ENCODE data around the gene LRRC43. TPM values are rescaled to one million over a fixed set of nuclear protein-coding genes. Genes with fewer than 3 reads are reported as not detected.
A peak's percentile ranks its signal among the peaks of the same experiment; 100 is the strongest.

The LRRC43 gene
- total and polyA plus RNA-seq, 7 experiments from 2014 or later, result 0.34 to 2.3 (median 0.40) TPM; not detected in 4

- H3K36me3 Mint-ChIP-seq, result peaks cover 0 to 14% (median 2%) of the 10 kb centered on the region in 5 donors
- CTCF ChIA-PET, result interaction anchor here (0.7 kb wide), 1 partner anchor 149 kb away, joined by 3 read pairs; no protein-coding TSS in a partner anchor
- H3K27me3 Mint-ChIP-seq, result peaks cover 0 to 35% (median 0%) of the 10 kb centered on the region in 5 donors
- H3K4me3 Mint-ChIP-seq, result peak within 1 kb of the TSS; percentile 79 to 87 (median 82)
- POLR2A ChIA-PET, result interaction anchor here (0.7 to 2.0 kb wide), 4 partner anchors 13 to 22 kb away, joined by 3 to 6 read pairs (median 4); partner anchors contain the start of gene DIABLO
- Histone ChIP-seq H3K4me3 (ENCODE audit: low read length) (peak within 1 kb of the TSS; percentile 68), H3K4me1 (ENCODE audit: control insufficient read depth in 2 of 2, insufficient read depth in 2 of 2, low read length in 2 of 2) (peaks cover 6 to 10% of the 10 kb centered on the region in 2 donors), H3K36me3 (ENCODE audit: control insufficient read depth in 2 of 3, insufficient read depth in 3 of 3, low read length in 3 of 3) (peaks cover 0 to 19% (median 5%) of the 10 kb centered on the region in 3 experiments), H3K9me3 (ENCODE audit: control insufficient read depth in 2 of 3, low read length in 3 of 3) (no peaks in the 10 kb centered on the region), H3K27me3 (ENCODE audit: control insufficient read depth in 2 of 2, insufficient read depth in 2 of 2, low read length in 2 of 2) (peaks cover 0 to 3% of the 10 kb centered on the region in 2 donors), H3K27ac (ENCODE audit: low read depth, low read length) (no peak within 1 kb of the TSS)
- peak within 1 kb of the TSS in 5 of 9 donors; percentile 44 to 77 (median 46) for H3K27ac Mint-ChIP-seq
- H3K4me1 Mint-ChIP-seq, result peaks cover 5 to 17% (median 14%) of the 10 kb centered on the region in 7 donors
- DNase-seq (peak; percentile 50 to 75 (median 67)), ATAC-seq (peak; percentile 79)
- intact Hi-C loops (cut with micrococcal nuclease), result loop anchor here (1.0 to 2.0 kb wide), 2 partner anchors 23 to 63 kb away; partner anchors contain the start of genes VPS33A (in 2 of the 2) and DIABLO (in 1 of the 2)
- H3K9me3 Mint-ChIP-seq, result no peaks in the 10 kb centered on the region
Observed at GRCh38 chr12:122203301-122204166, 20.6 kb downstream of the LRRC43 start, which contains the start of gene B3GNT4. Gene B3GNT4 (plus strand): TSS chr12:122203709. CDS start chr12:122204619, 910 bp downstream.

- H3K4me3 ChIP-seq (ENCODE audit: low read length), result peak overlapping the region; percentile 68
- peak overlapping the region in 5 of 9 donors; percentile 44 to 77 (median 54) for H3K27ac Mint-ChIP-seq
- intact Hi-C loops (cut with micrococcal nuclease), result no loop called here
Observed at GRCh38 chr12:122204167-122205052, 21.5 kb downstream of the LRRC43 start.

GRCh38 chr12:122205053-122205925 lies 22.4 kb downstream of the LRRC43 start:
- Mint-ChIP-seq H3K36me3 (peaks cover 0 to 18% (median 6%) of the 10 kb centered on the region in 5 donors), H3K27ac (peak overlapping the region in 6 of 9 donors; percentile 0 to 87 (median 50)), H3K4me1 (peaks cover 5 to 17% (median 14%) of the 10 kb centered on the region in 7 donors), H3K27me3 (peaks cover 0 to 30% (median 0%) of the 10 kb centered on the region in 5 donors), H3K4me3 (peak overlapping the region; percentile 61 to 85 (median 77)), H3K9me3 (no peaks in the 10 kb centered on the region)
- POLR2A ChIA-PET, result interaction anchor here (0.9 to 2.0 kb wide), 4 partner anchors 12 to 39 kb away, joined by 3 to 6 read pairs (median 3); partner anchors contain the start of gene DIABLO
- no peak for DNase-seq
- Histone ChIP-seq H3K27ac (ENCODE audit: low read depth, low read length) (no peak overlapping the region), H3K36me3 (ENCODE audit: control insufficient read depth in 2 of 3, insufficient read depth in 3 of 3, low read length in 3 of 3) (peaks cover 0 to 34% (median 5%) of the 10 kb centered on the region in 3 experiments), H3K9me3 (ENCODE audit: control insufficient read depth in 2 of 3, low read length in 3 of 3) (no peaks in the 10 kb centered on the region), H3K27me3 (ENCODE audit: control insufficient read depth in 2 of 2, insufficient read depth in 2 of 2, low read length in 2 of 2) (no peaks in the 10 kb centered on the region), H3K4me1 (ENCODE audit: control insufficient read depth in 2 of 2, insufficient read depth in 2 of 2, low read length in 2 of 2) (peaks cover 6 to 10% of the 10 kb centered on the region in 2 donors), H3K4me3 (ENCODE audit: low read length) (no peak overlapping the region)
- intact Hi-C loops (cut with micrococcal nuclease), result no loop called here
- no peak for ATAC-seq
- CTCF ChIA-PET, result interaction anchor here (0.7 kb wide), 1 partner anchor 38 kb away, joined by 3 read pairs; no protein-coding TSS in a partner anchor

More at GRCh38 chr12:122204167-122205052, 21.5 kb downstream of the LRRC43 start:
- Histone ChIP-seq H3K4me1 (ENCODE audit: control insufficient read depth in 2 of 2, insufficient read depth in 2 of 2, low read length in 2 of 2) (peaks cover 6 to 10% of the 10 kb centered on the region in 2 donors), H3K27ac (ENCODE audit: low read depth, low read length) (no peak overlapping the region), H3K27me3 (ENCODE audit: control insufficient read depth in 2 of 2, insufficient read depth in 2 of 2, low read length in 2 of 2) (no peaks in the 10 kb centered on the region), H3K36me3 (ENCODE audit: control insufficient read depth in 2 of 3, insufficient read depth in 3 of 3, low read length in 3 of 3) (peaks cover 0 to 25% (median 5%) of the 10 kb centered on the region in 3 experiments), H3K9me3 (ENCODE audit: control insufficient read depth in 2 of 3, low read length in 3 of 3) (no peaks in the 10 kb centered on the region)
- DNase-seq, result peak in 1 of 9 donors; percentile 26
- Mint-ChIP-seq H3K9me3 (no peaks in the 10 kb centered on the region), H3K4me1 (peaks cover 5 to 17% (median 14%) of the 10 kb centered on the region in 7 donors), H3K27me3 (peaks cover 0 to 35% (median 0%) of the 10 kb centered on the region in 5 donors), H3K4me3 (peak overlapping the region; percentile 55 to 85 (median 77)), H3K36me3 (peaks cover 0 to 15% (median 5%) of the 10 kb centered on the region in 5 donors)
- ChIA-PET CTCF (no interaction called here), POLR2A (interaction anchor here (0.9 to 2.0 kb wide), 5 partner anchors 12 to 40 kb away, joined by 3 to 6 read pairs (median 3); partner anchors contain the start of gene DIABLO)
- ATAC-seq, result peak; percentile 16

GRCh38 chr12:122206111-122206881 lies 23.4 kb downstream of the LRRC43 start:
- Mint-ChIP-seq H3K27me3 (peaks cover 0 to 28% (median 0%) of the 10 kb centered on the region in 5 donors), H3K9me3 (no peaks in the 10 kb centered on the region), H3K4me1 (peaks cover 5 to 17% (median 14%) of the 10 kb centered on the region in 7 donors), H3K4me3 (peak overlapping the region in 3 of 10 donors; percentile 33 to 58 (median 45)), H3K27ac (peak overlapping the region in 3 of 9 donors; percentile 49 to 73 (median 55)), H3K36me3 (peaks cover 0 to 22% (median 6%) of the 10 kb centered on the region in 5 donors)
- H3K36me3 ChIP-seq (ENCODE audit: control insufficient read depth in 2 of 3, insufficient read depth in 3 of 3, low read length in 3 of 3), result peaks cover 0 to 40% (median 7%) of the 10 kb centered on the region in 3 experiments
- H3K9me3 ChIP-seq (ENCODE audit: control insufficient read depth in 2 of 3, low read length in 3 of 3), result no peaks in the 10 kb centered on the region
- no peaks in the 10 kb centered on the region for H3K27me3 ChIP-seq (ENCODE audit: control insufficient read depth in 2 of 2, insufficient read depth in 2 of 2, low read length in 2 of 2)
- ChIA-PET POLR2A (interaction anchor here (1.1 kb wide), 1 partner anchor 11 kb away, joined by 3 read pairs; no protein-coding TSS in a partner anchor), CTCF (interaction anchor here (0.7 kb wide), 1 partner anchor 39 kb away, joined by 3 read pairs; no protein-coding TSS in a partner anchor)
- no peak overlapping the region for H3K4me3 ChIP-seq (ENCODE audit: low read length)
- no peak overlapping the region for H3K27ac ChIP-seq (ENCODE audit: low read depth, low read length)
- ATAC-seq (peak; percentile 22), DNase-seq (no peak)
- peaks cover 6 to 10% of the 10 kb centered on the region in 2 donors for H3K4me1 ChIP-seq (ENCODE audit: control insufficient read depth in 2 of 2, insufficient read depth in 2 of 2, low read length in 2 of 2)
- intact Hi-C loops (cut with micrococcal nuclease), result no loop called here

GRCh38 chr12:122206976-122207375 lies 24.1 kb downstream of the LRRC43 start:
- no peaks in the 10 kb centered on the region for H3K9me3 ChIP-seq (ENCODE audit: control insufficient read depth in 2 of 3, low read length in 3 of 3)
- Mint-ChIP-seq H3K4me1 (peaks cover 5 to 17% (median 14%) of the 10 kb centered on the region in 7 donors), H3K9me3 (no peaks in the 10 kb centered on the region), H3K4me3 (no peak overlapping the region), H3K36me3 (peaks cover 0 to 26% (median 6%) of the 10 kb centered on the region in 5 donors), H3K27me3 (peaks cover 0 to 23% (median 0%) of the 10 kb centered on the region in 5 donors), H3K27ac (peak overlapping the region in 2 of 9 donors; percentile 49 to 55)
- no peaks in the 10 kb centered on the region for H3K27me3 ChIP-seq (ENCODE audit: control insufficient read depth in 2 of 2, insufficient read depth in 2 of 2, low read length in 2 of 2)
- ATAC-seq (no peak), DNase-seq (no peak)
- H3K4me1 ChIP-seq (ENCODE audit: control insufficient read depth in 2 of 2, insufficient read depth in 2 of 2, low read length in 2 of 2), result peaks cover 6 to 10% of the 10 kb centered on the region in 2 donors
- no peak overlapping the region for H3K27ac ChIP-seq (ENCODE audit: low read depth, low read length)
- intact Hi-C loops (cut with micrococcal nuclease), result no loop called here
- ChIA-PET POLR2A (no interaction called here), CTCF (no interaction called here)
- no peak overlapping the region for H3K4me3 ChIP-seq (ENCODE audit: low read length)
- peaks cover 0 to 45% (median 8%) of the 10 kb centered on the region in 3 experiments for H3K36me3 ChIP-seq (ENCODE audit: control insufficient read depth in 2 of 3, insufficient read depth in 3 of 3, low read length in 3 of 3)

All from naive thymus-derived CD4-positive, alpha-beta T cell (primary cell).